CD4-positive, alpha-beta T cell treated with Interleukin-4 for 1 hour (primary cell): ENCODE measurements around the gene TNC.

ENCODE experiments used
- DNase-seq, 2 donors: peaks; one replicate each; pipeline ENCODE4 v3.0.0-alpha.2; 2020 to 2022

The TNC gene

GRCh38 chr9:115002371-115003120, 115.4 kb downstream of the TNC start:
- no peak for DNase-seq

GRCh38 chr9:115000217-115000639, 117.7 kb downstream of the TNC start:
- DNase-seq: no peak

- no peak for DNase-seq
Measured at GRCh38 chr9:114998326-114998725, 119.6 kb downstream of the TNC start.

- DNase-seq: peak; percentile 11 to 58
Measured at GRCh38 chr9:114995681-114996221, 122.2 kb downstream of the TNC start.

GRCh38 chr9:114994768-114995167, 123.2 kb downstream of the TNC start:
- DNase-seq: no peak

- DNase-seq: no peak
Measured at GRCh38 chr9:114991861-114992260, 126.1 kb downstream of the TNC start.

- DNase-seq: no peak
Measured at GRCh38 chr9:114990901-114991300, 127.1 kb downstream of the TNC start.

- DNase-seq: peak in 1 of 2 donors; percentile 37
Measured at GRCh38 chr9:114989600-114990410, 128.2 kb downstream of the TNC start.

- peak in 1 of 2 donors; percentile 64 for DNase-seq
Measured at GRCh38 chr9:114988962-114989599, 128.9 kb downstream of the TNC start.

GRCh38 chr9:114987116-114987515, 130.8 kb downstream of the TNC start:
- DNase-seq: no peak

GRCh38 chr9:114985959-114986501, 131.9 kb downstream of the TNC start:
- no peak for DNase-seq

GRCh38 chr9:114981063-114981462, 136.9 kb downstream of the TNC start:
- no peak for DNase-seq

GRCh38 chr9:114973216-114973615, 144.7 kb downstream of the TNC start:
- DNase-seq: no peak

- DNase-seq: no peak
Measured at GRCh38 chr9:114972510-114973136, 145.3 kb downstream of the TNC start.
